Fibroblast of lung (primary cell): ENCODE measurements around the gene SKP2.
A peak's percentile ranks its signal among the peaks of the same experiment; 100 is the strongest.

Experiments used
- CTCF ChIP-seq, 2 donors: IDR thresholded peaks in 1 of 2; conservative IDR thresholded peaks in 1 of 2; 1 replicate in 1 of 2; 2 replicates in 1 of 2; pipeline ENCODE4 v1.5.1; 2011 to 2012; ENCODE audit warnings: low read length in 2 of 2, control low read depth in 1 of 2, inconsistent platforms in 1 of 2, low read depth in 1 of 2, mild to moderate bottlenecking in 1 of 2
- EZH2 ChIP-seq: IDR thresholded peaks from 2 replicates; pipeline ENCODE4 v1.5.1; 2012; ENCODE audit warnings: low read length, control low read depth, mild to moderate bottlenecking; ENCODE audit errors: missing control alignments

GRCh38 chr5:36177715-36178523 lies 26.0 kb downstream of the SKP2 start:
- TF ChIP-seq CTCF (conservative IDR thresholded peaks at IDR 0.05 in 1 of 2, IDR thresholded peaks at IDR 0.05 in 1 of 2; ENCODE audit: low read depth in 1 of 2, low read length in 2 of 2) (peak; percentile 49 to 61), EZH2 (no peak)
